GM06990 (cell line): ENCODE measurements around the gene HNRNPA3.
A peak's percentile ranks its signal among the peaks of the same experiment; 100 is the strongest.
"Not testable (repeated sequence)": the region's sequence is repeated elsewhere in the genome, so short reads cannot be mapped to it uniquely, and the experiment has no call there.

Source experiments
- DNase-seq: peaks from one replicate; pipeline ENCODE4 v3.0.0-alpha.2; 2011; ENCODE audit not compliant: insufficient read length; ENCODE audit errors: extremely low read depth
- H3K27me3 ChIP-seq: replicated peaks from 2 replicates; pipeline ENCODE4 v1.6.0; 2011; ENCODE audit warnings: low read length; ENCODE audit not compliant: control insufficient read depth, insufficient read depth
- H3K36me3 ChIP-seq: 2 replicates; pipeline ENCODE4 v1.5.1; 2011; ENCODE audit warnings: low read length; ENCODE audit not compliant: control insufficient read depth, insufficient read depth
- H3K4me3 ChIP-seq: replicated peaks from 2 replicates; pipeline ENCODE4 v1.5.1; 2011; ENCODE audit warnings: low read depth, mild to moderate bottlenecking, control low read depth, low read length
- CTCF ChIP-seq: IDR thresholded peaks from 2 replicates; pipeline ENCODE4 v1.5.1; 2011; ENCODE audit warnings: low read length, control low read depth, mild to moderate bottlenecking, inconsistent platforms; ENCODE audit not compliant: insufficient read depth, poor library complexity, severe bottlenecking

The HNRNPA3 gene

GRCh38 chr2:177211576-177212105 is 953 bp upstream of the HNRNPA3 start:
- TF ChIP-seq CTCF, result no peak
- DNase-seq, result no peak

GRCh38 chr2:177212891-177213856 is 580 bp downstream of the HNRNPA3 start:
- H3K36me3 ChIP-seq, result peaks cover 10% of the 10 kb centered on the region
- H3K4me3 ChIP-seq, result peak overlapping the region; percentile 86
- TF ChIP-seq CTCF, result no peak
- H3K27me3 ChIP-seq, result no peaks in the 10 kb centered on the region
- DNase-seq, result peak; percentile 92

More at GRCh38 chr2:177211576-177212105, 953 bp upstream of the HNRNPA3 start:
- Histone ChIP-seq H3K4me3 (peak overlapping the region; percentile 81), H3K27me3 (no peaks in the 10 kb centered on the region), H3K36me3 (peaks cover 7% of the 10 kb centered on the region)

GRCh38 chr2:177217247-177217843 is 4.8 kb downstream of the HNRNPA3 start:
- no peak for DNase-seq
- Histone ChIP-seq H3K27me3 (no peaks in the 10 kb centered on the region), H3K4me3 (no peak overlapping the region), H3K36me3 (peaks cover 18% of the 10 kb centered on the region)
- TF ChIP-seq CTCF, result no peak

GRCh38 chr2:177219787-177220186 is 7.2 kb downstream of the HNRNPA3 start:
- H3K36me3 ChIP-seq, result peaks cover 18% of the 10 kb centered on the region
- not testable (repeated sequence) for H3K27me3 ChIP-seq, H3K4me3 ChIP-seq, DNase-seq

DNA sequence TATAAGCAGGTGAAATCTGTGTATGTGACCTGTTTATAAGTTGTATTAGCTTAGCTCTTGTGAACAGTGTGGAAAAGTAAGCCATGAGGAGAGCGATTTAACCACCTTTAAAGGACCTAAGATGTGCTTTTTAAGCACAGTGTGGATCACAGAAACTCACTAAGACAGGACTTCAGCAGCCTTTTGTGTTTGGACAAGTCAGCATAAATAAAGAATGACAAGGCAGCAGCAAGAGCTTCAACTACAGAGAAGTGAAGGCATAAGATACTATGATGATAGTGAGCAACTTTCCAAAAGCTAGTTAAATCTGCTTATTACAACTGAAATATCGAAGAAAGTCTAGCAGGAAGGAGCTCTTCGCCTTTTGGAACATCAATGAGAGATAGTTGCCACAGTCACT is 8.9 kb downstream of the HNRNPA3 start:
- Histone ChIP-seq H3K36me3 (peaks cover 13% of the 10 kb centered on the region), H3K27me3 (no peaks in the 10 kb centered on the region), H3K4me3 (no peak overlapping the region)
- no peak for DNase-seq
- no peak for TF ChIP-seq CTCF

DNA sequence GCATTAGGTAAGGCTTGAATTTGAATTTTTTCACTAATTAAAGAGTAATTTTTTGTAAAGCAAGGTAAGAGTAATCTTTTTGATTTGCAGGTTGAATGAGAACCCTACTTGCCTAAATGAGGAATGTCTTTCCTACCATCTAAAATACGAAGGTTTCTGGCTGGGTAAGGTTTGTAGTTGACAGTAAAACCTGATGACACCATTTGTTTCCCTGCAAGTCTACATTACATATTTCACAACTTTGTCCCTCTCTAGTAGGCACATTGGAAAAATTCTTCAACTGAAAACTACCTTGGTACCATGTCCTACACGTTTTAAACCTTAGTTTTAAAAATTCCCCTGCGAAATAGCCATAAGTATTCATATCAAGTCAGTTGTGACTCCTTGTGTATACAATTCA is 9.4 kb downstream of the HNRNPA3 start:
- no peak overlapping the region for H3K4me3 ChIP-seq
- H3K36me3 ChIP-seq, result peaks cover 12% of the 10 kb centered on the region
- DNase-seq, result no peak
- TF ChIP-seq CTCF, result no peak
- H3K27me3 ChIP-seq, result no peaks in the 10 kb centered on the region

DNA sequence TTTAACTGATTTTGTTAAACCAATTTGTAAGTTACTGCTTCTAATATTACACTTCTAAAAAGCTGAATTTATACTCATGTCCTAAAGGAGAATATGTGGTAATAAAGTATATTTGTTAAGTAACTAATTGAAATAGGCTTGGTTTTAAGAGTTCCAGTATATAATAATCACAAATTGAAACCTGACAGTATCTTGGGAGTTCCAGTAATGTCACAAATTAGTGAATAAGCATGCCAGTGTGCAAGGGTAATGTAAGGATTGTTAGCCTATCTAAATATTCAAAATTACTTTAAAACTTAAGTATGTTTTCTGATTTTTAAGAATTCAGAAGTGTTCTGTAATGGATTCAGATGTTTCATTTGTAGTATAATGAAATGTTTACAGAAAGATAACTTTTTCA is 10.8 kb downstream of the HNRNPA3 start:
- DNase-seq, H3K36me3 ChIP-seq, H3K27me3 ChIP-seq, H3K4me3 ChIP-seq: not testable (repeated sequence)
